Measurements from ENCODE around the gene OR51S1.
"Not testable (repeated sequence)": the region's sequence is repeated elsewhere in the genome, so short reads cannot be mapped to it uniquely, and the experiment has no call there.

The OR51S1 gene

GRCh38 chr11:4881860-4882500 is 33.0 kb upstream of the OR51S1 start, which contains the start of gene OR51T1:
OR51T1 (plus strand) TSS chr11:4881900; CDS start chr11:4881900, 0 bp downstream.
- H3K4me3 ChIP-seq (ENCODE audit: low read length), result no peak within 1 kb of the TSS
- no peak for DNase-seq (ENCODE audit: low read depth)
- no peak for TF ChIP-seq CTCF (IDR thresholded peaks at IDR 0.05; ENCODE audit: insufficient read depth, low read depth, low read length, missing control alignments)

- DNase-seq (ENCODE audit: low read depth), result no peak
- no peak for TF ChIP-seq CTCF (IDR thresholded peaks at IDR 0.05; ENCODE audit: insufficient read depth, low read depth, low read length, missing control alignments)
- no peak overlapping the region for H3K4me3 ChIP-seq (ENCODE audit: low read length)
These were observed 32.2 kb upstream of the OR51S1 start for GRCh38 chr11:4881188-4881587.

- no peak overlapping the region for H3K4me3 ChIP-seq (ENCODE audit: low read length)
- no peak for TF ChIP-seq CTCF (IDR thresholded peaks at IDR 0.05; ENCODE audit: insufficient read depth, low read depth, low read length, missing control alignments)
- DNase-seq (ENCODE audit: low read depth), result no peak
These were observed 16.8 kb upstream of the OR51S1 start for GRCh38 chr11:4865855-4866254.

- no peak for DNase-seq (ENCODE audit: low read depth)
- no peak for TF ChIP-seq CTCF (IDR thresholded peaks at IDR 0.05; ENCODE audit: insufficient read depth, low read depth, low read length, missing control alignments)
- H3K4me3 ChIP-seq (ENCODE audit: low read length), result no peak overlapping the region
These were observed 14.9 kb upstream of the OR51S1 start for GRCh38 chr11:4863876-4864275.

- no peak for TF ChIP-seq CTCF (IDR thresholded peaks at IDR 0.05; ENCODE audit: insufficient read depth, low read depth, low read length, missing control alignments)
- DNase-seq (ENCODE audit: low read depth), result no peak
- H3K4me3 ChIP-seq (ENCODE audit: low read length), result no peak overlapping the region
These were observed 13.6 kb upstream of the OR51S1 start for GRCh38 chr11:4862447-4863236.

- DNase-seq (ENCODE audit: low read depth); H3K4me3 ChIP-seq (ENCODE audit: low read length): not testable (repeated sequence)
These were observed 5.3 kb upstream of the OR51S1 start for GRCh38 chr11:4854286-4854685.

GRCh38 chr11:4851033-4851432 is 2.0 kb upstream of the OR51S1 start:
- TF ChIP-seq CTCF (IDR thresholded peaks at IDR 0.05; ENCODE audit: insufficient read depth, low read depth, low read length, missing control alignments), result no peak
- DNase-seq (ENCODE audit: low read depth), result no peak
- no peak overlapping the region for H3K4me3 ChIP-seq (ENCODE audit: low read length)
